IMR-90 (cell line): ENCODE measurements around the gene ST6GALNAC3. TPM values are rescaled to one million over a fixed set of nuclear protein-coding genes. Genes with fewer than 3 reads are reported as not detected.

Experiments used
- ATAC-seq: fragments of 200-7000 bp; cut with Tn5 transposase; 2 replicates; pipeline ENCODE4 v1.9.1; 2020; ENCODE audit warnings: low read depth, mild to moderate bottlenecking, moderate library complexity
- BruUV-seq: library from RNA; stranded (reverse); fragments of 400-500 nt; replicated peaks from 2 replicates; lab custom pipeline; 2021; lab: Mats Ljungman, UMichigan
- CTCF ChIA-PET: fragments of 300-600 bp; formaldehyde crosslinking; extraction: SDS; loops from one replicate; lab custom pipeline; 2021; ENCODE audit warnings: antibody characterized with exemption; lab: Yijun Ruan, JAX
- POLR2A ChIA-PET: fragments of 300-600 bp; sonication (Branson Sonifier 250); formaldehyde crosslinking; loops from one replicate; lab custom pipeline; 2022; ENCODE audit warnings: antibody characterized with exemption; ENCODE audit not compliant: unreplicated experiment; lab: Charles Lee
- DNase-seq: peaks from one replicate; pipeline ENCODE4 v3.0.0; 2013
- H2AFZ ChIP-seq: replicated peaks from 2 replicates; pipeline ENCODE3; 2013; ENCODE audit warnings: low read length, mild to moderate bottlenecking; ENCODE audit not compliant: poor library complexity
- H2AK5ac ChIP-seq: 2 replicates; pipeline ENCODE4 v1.6.1; 2013; ENCODE audit warnings: low read depth, low read length, inconsistent platforms
- H2AK9ac ChIP-seq: replicated peaks from 2 replicates; pipeline ENCODE3; 2013; ENCODE audit warnings: mild to moderate bottlenecking, low read depth, low read length, moderate library complexity; ENCODE audit not compliant: poor library complexity
- H2BK120ac ChIP-seq: 2 replicates; pipeline ENCODE4 v1.6.1; 2013; ENCODE audit warnings: low read depth, low read length, inconsistent platforms
- H2BK15ac ChIP-seq: 3 replicates; pipeline ENCODE4 v1.6.1; 2013; ENCODE audit warnings: low read depth, low read length, inconsistent platforms
- H2BK20ac ChIP-seq: 2 replicates; pipeline ENCODE4 v1.6.1; 2013; ENCODE audit warnings: low read depth, mild to moderate bottlenecking, inconsistent platforms, low read length, moderate library complexity
- H2BK5ac ChIP-seq: 2 replicates; pipeline ENCODE4 v1.6.1; 2013; ENCODE audit warnings: mild to moderate bottlenecking, low read depth, low read length, inconsistent platforms; ENCODE audit not compliant: poor library complexity, severe bottlenecking
- H3K14ac ChIP-seq: replicated peaks from 2 replicates; pipeline ENCODE4 v1.6.1; 2013; ENCODE audit warnings: low read depth, low read length, inconsistent platforms
- H3K18ac ChIP-seq: 2 replicates; pipeline ENCODE4 v1.6.1; 2013; ENCODE audit warnings: low read depth, low read length, control low read depth
- H3K23ac ChIP-seq: 2 replicates; pipeline ENCODE4 v1.6.1; 2013; ENCODE audit warnings: low read depth, low read length, inconsistent platforms
- H3K27ac ChIP-seq: 2 replicates; pipeline ENCODE4 v1.5.1; 2013; ENCODE audit warnings: mild to moderate bottlenecking, control low read depth, low read length; ENCODE audit not compliant: insufficient read depth
- H3K27me3 ChIP-seq: 2 replicates; pipeline ENCODE4 v1.6.1; 2013; ENCODE audit warnings: low read length; ENCODE audit not compliant: control insufficient read depth, insufficient read depth
- H3K36me3 ChIP-seq: 2 replicates; pipeline ENCODE4 v1.6.1; 2013; ENCODE audit warnings: low read length, mixed read lengths; ENCODE audit not compliant: control insufficient read depth, insufficient read depth
- H3K4ac ChIP-seq: 2 replicates; pipeline ENCODE4 v1.6.1; 2013; ENCODE audit warnings: low read depth, low read length, inconsistent platforms
- H3K4me1 ChIP-seq: 2 replicates; pipeline ENCODE4 v1.6.1; 2013; ENCODE audit warnings: low read length, mixed read lengths; ENCODE audit not compliant: control insufficient read depth, insufficient read depth
- H3K4me2 ChIP-seq: 2 replicates; pipeline ENCODE4 v1.6.1; 2013; ENCODE audit warnings: low read depth, mild to moderate bottlenecking, control low read depth, low read length, moderate library complexity
- H3K4me3 ChIP-seq: 2 replicates; pipeline ENCODE4 v1.5.1; 2013; ENCODE audit warnings: low read depth, mild to moderate bottlenecking, control low read depth, low read length, moderate library complexity; ENCODE audit not compliant: insufficient read depth
- H3K56ac ChIP-seq: 2 replicates; pipeline ENCODE4 v1.6.1; 2013; ENCODE audit warnings: low read length, inconsistent platforms; ENCODE audit not compliant: insufficient read depth; ENCODE audit errors: extremely low read depth
- H3K79me1 ChIP-seq, 2 experiments: 2 replicates each; pipeline ENCODE4 v1.6.1; 2013; ENCODE audit warnings: low read length in 2 of 2, inconsistent platforms in 1 of 2, low read depth in 1 of 2
- H3K9ac ChIP-seq: 2 replicates; pipeline ENCODE4 v1.6.1; 2013; ENCODE audit warnings: low read depth, low read length, control low read depth
- H3K9me1 ChIP-seq: 2 replicates; pipeline ENCODE4 v1.6.1; 2013; ENCODE audit warnings: low read length, inconsistent platforms; ENCODE audit not compliant: insufficient read depth
- H3K9me3 ChIP-seq: 2 replicates; pipeline ENCODE4 v1.6.1; 2013; ENCODE audit warnings: low read length; ENCODE audit not compliant: control insufficient read depth, insufficient read depth
- H4K20me1 ChIP-seq: 2 replicates; pipeline ENCODE4 v1.6.1; 2013; ENCODE audit warnings: low read length, inconsistent platforms; ENCODE audit not compliant: insufficient read depth
- H4K5ac ChIP-seq: 2 replicates; pipeline ENCODE4 v1.6.1; 2013; ENCODE audit warnings: mild to moderate bottlenecking, low read depth, low read length, control low read depth
- H4K8ac ChIP-seq, 2 experiments: 2 replicates each; pipeline ENCODE4 v1.6.1; 2013; ENCODE audit warnings: low read depth in 2 of 2, low read length in 2 of 2, control low read depth in 1 of 2, inconsistent platforms in 1 of 2
- H4K91ac ChIP-seq: 2 replicates; pipeline ENCODE4 v1.6.1; 2013; ENCODE audit warnings: low read depth, low read length, inconsistent platforms; ENCODE audit not compliant: insufficient read depth
- BHLHE40 ChIP-seq: fragments of 150-350 bp; IDR thresholded peaks from 2 replicates; pipeline ENCODE4 v1.6.1; 2016; ENCODE audit warnings: mild to moderate bottlenecking, low read depth, low read length
- CEBPB ChIP-seq: IDR thresholded peaks from 2 replicates; pipeline ENCODE4 v1.6.1; 2012; ENCODE audit warnings: low read depth, low read length, improper control_type of control experiment
- CHD1 ChIP-seq: IDR thresholded peaks from 2 replicates; pipeline ENCODE4 v1.6.1; 2012; ENCODE audit warnings: low read depth, low read length, improper control_type of control experiment
- FOS ChIP-seq: fragments of 150-350 bp; IDR thresholded peaks from 2 replicates; pipeline ENCODE4 v1.6.1; 2016; ENCODE audit warnings: low read depth, low read length
- MAFK ChIP-seq: IDR thresholded peaks from 2 replicates; pipeline ENCODE4 v1.6.1; 2012; ENCODE audit warnings: low read depth, low read length, improper control_type of control experiment
- MAZ ChIP-seq: IDR thresholded peaks from 2 replicates; pipeline ENCODE4 v1.6.1; 2012; ENCODE audit warnings: low read depth, mild to moderate bottlenecking, low read length, improper control_type of control experiment, moderate library complexity, borderline replicate concordance
- MXI1 ChIP-seq: IDR thresholded peaks from 2 replicates; pipeline ENCODE4 v1.6.1; 2012; ENCODE audit warnings: low read depth, mild to moderate bottlenecking, low read length, moderate library complexity, borderline replicate concordance
- RFX5 ChIP-seq: IDR thresholded peaks from 2 replicates; pipeline ENCODE4 v1.8.0; 2012; ENCODE audit warnings: low read depth, mild to moderate bottlenecking, low read length, moderate library complexity
- SMC3 ChIP-seq: fragments of 150-350 bp; IDR thresholded peaks from 2 replicates; pipeline ENCODE4 v1.6.1; 2016; ENCODE audit warnings: low read depth, mild to moderate bottlenecking, antibody characterized with exemption, low read length, moderate library complexity
- WGBS, 2 experiments: methylation state at CpG; one replicate each; pipeline versions ENCODE4 v1.1.5 to v1.1.7; 2013; ENCODE audit warnings: missing lambda C conversion rate in 2 of 2; ENCODE audit not compliant: insufficient read length in 1 of 2; ENCODE audit errors: extremely low coverage in 2 of 2; 5-methylcytosine and 5-hydroxymethylcytosine counted together
- dilution Hi-C: fragments of 300-500 bp; cut with HindIII; formaldehyde crosslinking; loops from one replicate; pipeline ENCODE4 v1.14.3; 2018; ENCODE audit warnings: low sequenced_read_pairs; ENCODE audit not compliant: unreplicated experiment
- in situ Hi-C: fragments of 300-500 bp; cut with MboI; formaldehyde crosslinking; loops from 3 replicates; pipeline ENCODE4 v1.14.3; 2019; ENCODE audit warnings: low sequenced_read_pairs, inconsistent platforms, mixed read lengths
- intact Hi-C: fragments of 100-400 bp; cut with micrococcal nuclease; formaldehyde crosslinking; loops from 2 replicates; pipeline ENCODE4 v1.10.0; 2022
- polyA plus RNA-seq, 3 experiments: library from polyadenylated mRNA; depleted of rRNA; stranded (reverse); fragments of >200 nt; gene quantifications; 2 replicates each; pipeline ENCODE4 v1.2.3, GENCODE V29; 2012; ENCODE audit warnings: low replicate concordance in 1 of 3
- total RNA-seq: library from RNA; depleted of rRNA; stranded (reverse); fragments of >200 nt; gene quantifications from 2 replicates; pipeline ENCODE4 v1.2.3, GENCODE V29; 2012

The ST6GALNAC3 gene
- total and polyA plus RNA-seq, 2 of the 4 experiments (the other 2 are of a cell fraction) = 0.65 to 1.3 TPM

DNA sequence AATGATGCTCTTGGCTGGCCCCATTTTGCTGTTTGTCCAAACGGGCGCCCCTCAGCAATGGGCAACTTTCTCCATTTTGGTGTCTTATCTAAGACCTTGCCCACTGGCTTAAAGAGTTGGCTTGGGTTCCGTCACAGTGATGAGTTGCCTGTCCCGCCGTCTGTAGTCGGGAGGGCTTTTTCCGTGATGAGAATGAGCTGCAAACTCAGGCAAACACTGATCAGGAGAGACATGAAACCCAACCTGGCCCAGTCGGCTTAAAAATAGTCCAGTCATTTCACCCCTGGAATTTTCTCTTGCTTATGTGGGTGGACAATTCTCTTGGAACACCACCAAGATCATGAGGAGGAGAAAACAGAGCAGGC is 79.3 kb downstream of the ST6GALNAC3 start:
- no peak overlapping the region for H2BK120ac ChIP-seq
- H3K9me3 ChIP-seq = no peaks in the 10 kb centered on the region
- ATAC-seq = no peak
- H2AK5ac ChIP-seq = no peak overlapping the region
- H3K4me1 ChIP-seq = no peaks in the 10 kb centered on the region
- H3K27ac ChIP-seq = no peak overlapping the region
- no peak overlapping the region for H3K14ac ChIP-seq
- ChIA-PET POLR2A (no interaction called here), CTCF (interaction anchor here (1.0 kb wide), 1 partner anchor 43 kb away, joined by 3 read pairs; no protein-coding TSS in a partner anchor)
- no peaks in the 10 kb centered on the region for H3K79me1 ChIP-seq
- H2AK9ac ChIP-seq = no peak overlapping the region
- TF ChIP-seq CEBPB = no peak
- TF ChIP-seq MAZ = no peak
- no peak for TF ChIP-seq CHD1
- no peak for TF ChIP-seq MAFK
- TF ChIP-seq FOS = no peak
- no peak for TF ChIP-seq RFX5
- no peak for TF ChIP-seq SMC3
- no peak for TF ChIP-seq BHLHE40
- TF ChIP-seq MXI1 = no peak
- no peak overlapping the region for H3K4me3 ChIP-seq
- H4K91ac ChIP-seq = no peak overlapping the region
- no peaks in the 10 kb centered on the region; the same call in 1 of the 2 replicates for H3K9me1 ChIP-seq
- dilution Hi-C loops = no loop called here
- H4K20me1 ChIP-seq = no peaks in the 10 kb centered on the region
- no peak overlapping the region for H3K4ac ChIP-seq
- no peak overlapping the region for H3K9ac ChIP-seq
- no peak overlapping the region for H2BK5ac ChIP-seq
- no peaks in the 10 kb centered on the region; the same call in 1 of the 2 replicates for H3K27me3 ChIP-seq
- no peak for DNase-seq
- peak overlapping the region; percentile 12 for H2AFZ ChIP-seq
- no TSS peak for BruUV-seq
- H4K8ac ChIP-seq = no peak overlapping the region
- H3K56ac ChIP-seq = no peak overlapping the region
- no peaks in the 10 kb centered on the region for H3K36me3 ChIP-seq
- H2BK15ac ChIP-seq = no peak overlapping the region
- in situ Hi-C loops = loop anchor here (10.0 kb wide), 1 partner anchor 991 kb away; no protein-coding TSS in a partner anchor
- H3K4me2 ChIP-seq = no peak overlapping the region
- H3K18ac ChIP-seq = no peak overlapping the region
- no peak overlapping the region for H3K23ac ChIP-seq
- H4K5ac ChIP-seq = no peak overlapping the region
- WGBS, 2 experiments = no CpG with 5 or more reads among the region's 8 CpGs
- intact Hi-C loops = loop anchor here (1.0 to 10.0 kb wide), 6 partner anchors 163 to 989 kb away; no protein-coding TSS in a partner anchor
- no peak overlapping the region for H2BK20ac ChIP-seq
